Stimulated activated CD8-positive, alpha-beta memory T cell treated with anti-CD3 and anti-CD28 coated beads, Interleukin-7, amount 100 ng/mL, for 24 hours (primary cell): Measurements from ENCODE around the gene CLSTN3.
"Not testable (repeated sequence)": the region's sequence is repeated elsewhere in the genome, so short reads cannot be mapped to it uniquely, and the experiment has no call there.

Experiments used
- DNase-seq: peaks from one replicate; pipeline ENCODE4 v3.0.0-alpha.2; 2020; ENCODE audit warnings: low read depth

The CLSTN3 gene

GRCh38 chr12:7151532-7151931 lies 21.4 kb downstream of the CLSTN3 start:
- DNase-seq, result no peak

GRCh38 chr12:7152818-7153217 lies 22.6 kb downstream of the CLSTN3 start:
- DNase-seq, result no peak

- DNase-seq, result no peak
Measured at GRCh38 chr12:7154042-7154441, 23.9 kb downstream of the CLSTN3 start.

- no peak for DNase-seq
Measured at GRCh38 chr12:7154901-7155470, 24.8 kb downstream of the CLSTN3 start.

- no peak for DNase-seq
Measured at GRCh38 chr12:7155471-7156034, 25.4 kb downstream of the CLSTN3 start.

GRCh38 chr12:7156259-7157197 lies 26.4 kb downstream of the CLSTN3 start:
- DNase-seq, result no peak

GRCh38 chr12:7157391-7157790 lies 27.2 kb downstream of the CLSTN3 start:
- DNase-seq, result no peak

- no peak for DNase-seq
Measured at GRCh38 chr12:7158781-7159609, 28.8 kb downstream of the CLSTN3 start.

- no peak for DNase-seq
Measured at GRCh38 chr12:7160183-7160582, 30.0 kb downstream of the CLSTN3 start.

GRCh38 chr12:7161327-7161726 lies 31.2 kb downstream of the CLSTN3 start:
- no peak for DNase-seq

GRCh38 chr12:7161811-7162210 lies 31.6 kb downstream of the CLSTN3 start:
- no peak for DNase-seq

- no peak for DNase-seq
Measured at GRCh38 chr12:7162691-7163114, 32.5 kb downstream of the CLSTN3 start.

- DNase-seq, result no peak
Measured at GRCh38 chr12:7169951-7170350, 39.8 kb downstream of the CLSTN3 start.

- DNase-seq, result no peak
Measured at GRCh38 chr12:7171854-7172253, 41.7 kb downstream of the CLSTN3 start.

- DNase-seq, result no peak
Measured at GRCh38 chr12:7175493-7175892, 45.3 kb downstream of the CLSTN3 start.

GRCh38 chr12:7176595-7176994 lies 46.4 kb downstream of the CLSTN3 start:
- DNase-seq, result no peak

- no peak for DNase-seq
Measured at GRCh38 chr12:7178481-7178880, 48.3 kb downstream of the CLSTN3 start.

GRCh38 chr12:7180685-7181084 lies 50.5 kb downstream of the CLSTN3 start:
- DNase-seq, result no peak

- not testable (repeated sequence) for DNase-seq
Measured at GRCh38 chr12:7186058-7186457, 55.9 kb downstream of the CLSTN3 start.

- DNase-seq, result peak; percentile 38
Measured at GRCh38 chr12:7188562-7189397, 58.6 kb downstream of the CLSTN3 start.
